HG03103 (cell line): ENCODE results near the gene PRKCA.
"Not testable (repeated sequence)": the region's sequence is repeated elsewhere in the genome, so short reads cannot be mapped to it uniquely, and the experiment has no call there.

Experiments used
- ATAC-seq: cut with Tn5 transposase; IDR thresholded peaks from one replicate; pipeline ENCODE4 v1.9.1; 2021; ENCODE audit warnings: low read depth; ENCODE audit not compliant: unreplicated experiment

The PRKCA gene

DNA sequence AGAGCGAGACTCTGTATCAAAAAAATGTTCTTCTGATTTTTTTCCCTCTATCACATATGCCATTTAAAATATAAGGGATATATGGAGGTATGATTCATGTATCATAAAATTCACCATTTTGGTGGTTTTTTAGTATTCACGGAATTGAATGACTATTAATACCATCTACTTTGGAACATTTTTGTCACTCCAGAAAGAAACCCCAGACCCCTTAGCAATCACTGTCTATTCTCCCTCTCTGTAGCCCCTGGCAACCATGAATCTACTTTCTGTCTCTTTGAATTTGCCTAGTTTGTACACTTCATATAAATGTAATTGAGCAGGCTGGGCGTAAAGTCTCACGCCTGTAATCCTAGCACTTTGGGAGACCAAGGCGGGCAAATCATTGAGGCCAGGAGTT is 75.9 kb downstream of the PRKCA start:
- no peak for ATAC-seq

DNA sequence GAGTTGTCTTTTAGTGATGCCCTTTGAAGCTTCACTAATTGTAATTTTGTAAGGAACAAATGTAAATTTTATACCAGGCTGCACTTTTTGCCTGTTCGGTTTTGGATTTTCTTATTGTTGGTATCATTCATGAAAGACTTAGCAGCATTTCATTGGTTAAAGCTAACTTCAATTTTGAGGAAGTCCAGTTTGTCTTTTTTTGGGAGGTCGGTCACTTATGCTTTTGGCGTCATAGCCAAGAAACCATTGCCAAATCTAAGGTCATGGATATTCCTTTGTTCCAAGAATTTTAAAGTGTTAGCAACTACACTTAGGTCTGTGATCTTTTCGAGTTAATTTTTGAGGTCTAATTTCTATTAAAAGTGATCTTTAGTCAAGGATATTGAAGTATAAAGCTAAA is 77.1 kb downstream of the PRKCA start:
- ATAC-seq: no peak

DNA sequence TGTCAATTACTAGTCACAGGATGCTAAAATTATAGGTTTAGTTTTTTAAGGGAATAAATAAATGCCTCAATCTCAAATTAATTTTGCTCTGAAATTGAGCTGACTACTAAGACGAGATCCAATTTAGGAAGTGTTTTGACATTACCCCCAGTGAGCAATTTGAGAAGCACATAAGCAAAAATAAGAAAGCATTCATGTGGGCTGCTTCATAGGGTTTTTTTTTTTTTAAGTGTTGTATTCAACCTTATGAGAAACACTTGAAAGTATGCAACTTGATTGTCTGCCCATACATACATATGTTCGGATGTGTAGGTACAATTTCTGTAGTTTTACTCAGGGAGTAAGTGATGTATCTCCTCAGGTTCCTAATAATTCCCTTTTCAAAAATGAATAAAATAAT is 77.6 kb downstream of the PRKCA start:
- no peak for ATAC-seq

DNA sequence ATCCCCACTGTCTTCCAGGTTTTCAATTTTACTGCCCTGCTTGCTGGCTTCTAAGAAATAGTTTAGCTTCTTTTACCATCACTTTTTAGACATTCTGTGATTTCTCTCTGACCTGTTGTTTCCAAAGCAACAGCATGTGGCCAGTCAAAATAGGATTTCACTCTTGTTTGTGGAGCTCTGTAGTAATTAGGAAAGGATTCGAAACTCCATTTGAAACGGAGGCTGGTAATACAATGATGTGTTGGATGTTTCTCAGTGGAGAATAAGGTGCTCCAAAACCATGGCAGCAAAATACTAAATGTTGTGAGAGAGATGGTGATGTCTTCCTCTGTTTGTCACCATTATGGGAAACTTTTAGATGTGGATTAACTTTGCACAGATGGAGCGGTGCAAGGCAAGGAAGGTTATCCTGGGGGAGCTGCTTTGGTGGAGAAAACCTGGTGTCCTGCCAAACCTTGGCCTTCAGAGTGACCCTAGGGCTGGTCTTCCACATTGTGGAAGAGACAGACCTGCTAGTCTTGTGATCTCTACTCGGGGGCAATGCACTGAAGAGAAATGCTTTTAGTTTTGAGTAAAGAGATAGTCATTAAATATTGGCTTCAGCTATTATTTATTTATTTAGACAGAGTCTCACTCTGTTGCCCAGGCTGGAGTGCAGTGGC is 79.4 kb downstream of the PRKCA start:
- ATAC-seq: no peak

DNA sequence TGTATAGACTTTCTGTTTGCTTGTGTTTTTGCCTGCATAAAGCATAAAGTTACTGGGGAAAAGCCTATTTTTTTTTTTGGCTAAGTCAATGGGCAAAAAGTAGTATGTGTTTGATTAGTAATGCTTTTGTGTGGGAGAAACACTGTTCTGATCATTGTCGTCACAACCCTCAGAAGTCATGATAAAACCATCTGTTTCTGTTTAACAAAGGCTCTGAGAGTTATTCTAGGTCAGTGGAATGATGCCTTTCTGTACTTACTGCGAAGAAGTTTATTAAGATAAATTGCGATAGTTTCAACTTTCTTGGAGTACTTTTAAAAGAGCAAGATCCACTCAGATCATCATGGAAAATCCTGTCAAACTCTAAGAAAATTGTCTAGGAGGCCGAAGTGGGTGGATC is 80.9 kb downstream of the PRKCA start:
- ATAC-seq: no peak

DNA sequence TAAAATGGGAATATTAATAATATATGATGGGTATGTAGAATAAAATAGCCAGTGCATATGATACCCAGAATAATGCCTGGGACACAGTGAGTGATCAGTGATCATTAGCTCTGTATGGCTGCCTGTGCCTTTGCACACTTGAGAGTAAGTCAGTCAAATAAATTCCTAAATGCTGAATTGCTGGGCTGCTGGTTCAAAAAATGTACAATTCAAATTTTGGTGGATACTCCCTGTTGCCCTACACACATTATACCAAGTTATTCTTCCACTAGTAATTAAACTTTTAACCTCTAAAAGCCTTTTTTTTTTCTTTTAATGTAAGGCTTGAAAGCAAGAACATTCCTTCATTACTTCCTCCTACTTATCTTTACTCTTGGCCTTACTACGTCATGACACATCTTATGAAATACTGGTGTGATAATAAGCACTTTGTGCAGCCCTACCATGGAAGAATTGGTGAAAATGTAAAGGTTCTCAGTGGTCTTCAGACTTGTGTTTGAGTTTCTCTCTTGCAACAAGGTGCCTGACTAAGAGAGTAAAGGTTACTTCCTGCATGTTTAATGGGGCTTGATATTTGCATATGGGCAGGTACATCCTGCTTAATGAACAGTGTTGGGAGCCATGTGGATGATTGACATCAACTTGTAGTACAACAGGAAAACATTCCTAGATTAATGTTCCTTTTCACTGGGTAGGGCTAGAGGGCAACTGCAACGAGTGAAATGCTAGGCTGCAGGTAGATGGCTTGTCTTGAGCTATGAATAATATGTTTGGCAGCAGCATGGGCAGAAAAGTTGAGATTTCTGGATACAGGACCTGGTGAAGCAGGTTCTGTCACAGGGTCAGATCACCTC is 84.3 kb downstream of the PRKCA start:
- no peak for ATAC-seq

DNA sequence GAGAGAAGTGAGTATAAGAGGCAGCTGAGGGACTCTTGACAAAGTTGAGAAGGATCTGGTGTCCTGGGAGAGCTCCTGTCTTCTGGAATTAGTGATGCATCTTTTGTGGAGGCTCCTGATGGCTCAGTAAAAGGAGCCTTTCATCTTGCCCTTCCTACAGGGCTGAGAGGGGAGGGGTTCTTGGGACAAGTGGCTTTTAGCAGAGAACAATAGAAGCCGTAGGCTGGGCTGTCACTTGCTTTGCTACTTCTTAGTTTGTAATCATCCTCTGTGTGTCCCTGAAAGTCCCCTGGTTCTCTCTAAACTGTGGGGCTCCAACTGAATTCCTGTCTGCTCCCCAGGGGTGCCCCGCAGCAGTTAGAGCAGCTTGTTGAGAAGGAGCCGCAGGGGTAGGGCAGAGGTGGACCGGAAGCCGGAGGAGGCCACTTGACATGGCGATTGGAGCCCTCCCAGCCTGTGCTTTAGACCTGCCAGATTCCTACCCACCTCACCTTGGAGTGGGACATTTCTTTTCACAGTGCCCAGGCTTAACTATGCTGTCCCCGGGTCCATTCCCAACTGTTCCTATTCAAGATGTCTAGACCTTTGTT is 85.1 kb downstream of the PRKCA start:
- no peak for ATAC-seq

DNA sequence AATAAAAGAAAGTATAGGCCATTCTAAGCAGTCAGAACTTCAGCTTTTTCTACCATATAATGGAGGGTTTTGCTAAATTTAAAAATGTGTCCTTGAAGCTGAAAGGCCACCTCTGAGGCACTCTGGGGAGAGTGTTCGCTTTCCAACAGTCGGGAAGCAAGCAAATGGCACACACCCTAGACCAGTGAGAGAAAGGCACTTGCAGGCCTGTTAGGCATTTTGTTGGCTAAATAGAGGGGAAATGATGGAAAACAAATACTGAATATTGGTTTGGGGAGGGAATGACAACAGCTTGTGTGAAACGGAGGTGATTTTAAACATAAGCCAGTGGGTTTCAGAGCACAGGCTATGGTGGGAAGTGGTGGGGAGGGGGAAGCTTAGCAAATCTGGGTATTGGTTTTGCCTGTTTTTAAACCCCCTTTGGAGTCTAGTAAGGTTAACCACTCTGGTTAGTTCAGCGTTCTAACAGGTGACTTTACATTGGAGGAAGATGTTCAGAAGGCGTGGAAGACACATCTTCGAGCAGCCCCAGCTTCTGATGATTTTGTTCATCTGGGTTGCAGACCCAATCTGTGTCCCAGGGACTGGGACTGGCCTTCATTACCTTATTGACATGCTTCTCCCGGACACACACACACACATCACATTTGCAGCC is 90.5 kb downstream of the PRKCA start:
- ATAC-seq: no peak

DNA sequence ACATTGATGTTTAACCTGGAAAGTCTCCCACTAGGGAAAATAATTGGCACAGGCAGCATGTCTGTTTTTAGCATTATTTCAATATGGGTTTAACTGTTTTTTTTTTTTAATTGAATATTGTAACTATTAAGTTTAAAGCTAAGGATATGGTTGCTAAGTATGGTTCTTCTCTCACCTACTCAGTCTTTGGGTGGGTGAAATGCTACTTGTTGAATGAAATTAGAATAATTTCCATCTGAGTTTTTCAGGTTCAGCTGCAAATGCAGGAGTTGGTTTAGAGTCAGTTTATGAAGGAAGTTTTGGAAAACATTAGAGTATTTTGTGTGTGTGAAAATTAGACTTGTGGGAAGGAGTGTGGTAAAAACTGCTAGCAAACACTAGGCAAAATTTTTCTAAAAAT is 93.5 kb downstream of the PRKCA start:
- no peak for ATAC-seq

DNA sequence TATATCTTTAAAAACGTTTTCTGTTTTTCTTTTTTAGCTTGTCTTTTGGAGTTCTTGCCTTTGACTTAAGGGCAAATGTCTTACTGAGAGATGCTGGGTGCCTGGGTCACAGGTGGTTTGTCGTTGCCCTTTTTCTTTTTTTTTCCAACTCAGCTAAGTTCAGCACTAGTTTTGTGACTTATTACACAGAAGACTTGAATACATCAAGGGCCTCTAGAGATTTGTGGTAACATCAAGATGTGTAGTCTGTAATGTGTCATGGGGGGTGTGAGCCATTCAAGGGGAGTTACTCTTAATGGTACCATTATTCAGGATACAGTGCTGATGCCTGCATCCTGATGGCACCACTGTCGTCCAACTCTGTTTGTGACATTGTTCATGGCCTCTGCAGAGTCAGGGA is 95.1 kb downstream of the PRKCA start:
- no peak for ATAC-seq

DNA sequence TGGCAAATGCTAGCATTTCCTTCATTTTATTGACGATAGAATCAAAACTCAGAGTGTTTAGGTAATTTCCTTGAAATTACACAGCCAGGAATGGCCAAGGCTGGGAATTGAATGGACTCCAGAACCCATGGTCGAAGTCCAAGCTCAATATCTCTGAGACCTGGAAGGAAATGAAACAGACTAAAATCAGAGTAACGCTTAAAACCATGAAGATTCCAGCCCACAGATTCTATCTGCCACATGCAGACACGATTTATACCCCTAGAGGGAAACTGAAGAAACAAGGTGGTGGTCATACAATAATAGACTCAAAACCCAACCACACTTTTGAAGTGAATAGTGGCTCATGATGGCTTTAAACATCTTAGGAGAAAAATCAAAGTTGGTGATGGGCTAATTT is 95.6 kb downstream of the PRKCA start:
- no peak for ATAC-seq

DNA sequence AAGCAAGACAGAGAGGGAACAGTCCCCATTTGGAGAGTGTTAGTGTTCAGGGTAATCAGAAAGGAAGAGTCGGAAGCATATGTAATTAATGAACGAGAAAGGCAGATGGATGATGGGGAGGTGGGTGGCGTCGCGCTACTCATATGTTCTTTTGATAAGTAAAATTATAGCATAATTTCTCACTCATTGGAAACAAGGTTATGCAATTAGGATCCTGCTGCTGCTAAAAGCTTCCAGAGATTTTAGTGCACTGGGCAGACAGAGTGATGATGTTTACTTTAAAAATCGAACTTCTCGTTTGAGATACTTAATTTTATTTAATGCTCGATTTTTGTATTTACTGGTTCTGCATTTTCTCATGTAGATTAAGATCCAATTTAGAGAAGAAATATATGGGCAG is 96.2 kb downstream of the PRKCA start:
- ATAC-seq: no peak

DNA sequence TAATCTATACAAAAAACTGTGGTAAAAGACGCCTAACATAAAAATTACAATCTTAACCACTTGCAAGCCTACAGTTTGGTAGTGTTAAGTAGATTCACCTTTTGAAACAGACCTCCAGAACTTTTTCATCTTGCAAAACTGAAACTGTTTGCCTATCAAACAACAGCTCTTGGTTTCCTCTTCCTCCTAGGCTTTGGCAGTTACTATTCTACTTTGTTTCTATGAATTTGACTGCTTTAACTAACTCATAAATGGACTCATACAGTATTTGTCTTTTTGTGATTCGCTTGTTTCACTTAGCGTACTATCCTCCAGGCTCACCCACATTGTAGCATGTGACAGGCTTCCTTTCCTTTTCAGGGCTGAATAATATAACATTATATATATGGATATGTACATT is 97.0 kb downstream of the PRKCA start:
- no peak for ATAC-seq

DNA sequence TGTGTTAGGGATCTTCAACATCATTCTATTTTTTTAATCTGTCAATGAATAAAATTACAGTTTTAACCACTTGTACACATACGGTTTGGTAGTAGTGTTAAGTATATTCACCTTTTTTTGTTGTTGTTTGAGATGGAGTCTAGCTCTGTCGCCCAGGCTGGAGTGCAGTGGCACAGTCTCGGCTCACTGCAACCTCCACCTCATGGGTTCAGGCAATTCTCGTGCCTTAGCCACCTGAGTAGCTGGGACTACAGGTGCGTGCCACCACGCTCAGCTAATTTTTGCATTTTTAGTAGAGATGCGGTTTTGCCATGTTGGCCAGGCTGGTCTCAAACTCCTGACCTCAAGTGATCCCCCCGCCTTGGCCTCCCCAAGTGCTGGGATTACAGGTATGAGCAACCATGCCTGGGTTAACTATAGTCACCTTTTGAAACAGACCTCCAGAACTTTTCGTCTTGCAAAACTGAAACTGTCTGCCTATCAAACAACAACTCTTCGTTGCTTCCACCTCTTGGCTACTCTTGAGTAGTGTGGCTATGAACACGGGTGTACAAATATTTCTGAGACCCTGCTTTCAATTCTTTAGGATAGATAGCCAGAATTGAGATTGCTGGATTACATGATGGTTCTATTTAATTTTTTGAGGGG is 97.8 kb downstream of the PRKCA start:
- not testable (repeated sequence) for ATAC-seq

DNA sequence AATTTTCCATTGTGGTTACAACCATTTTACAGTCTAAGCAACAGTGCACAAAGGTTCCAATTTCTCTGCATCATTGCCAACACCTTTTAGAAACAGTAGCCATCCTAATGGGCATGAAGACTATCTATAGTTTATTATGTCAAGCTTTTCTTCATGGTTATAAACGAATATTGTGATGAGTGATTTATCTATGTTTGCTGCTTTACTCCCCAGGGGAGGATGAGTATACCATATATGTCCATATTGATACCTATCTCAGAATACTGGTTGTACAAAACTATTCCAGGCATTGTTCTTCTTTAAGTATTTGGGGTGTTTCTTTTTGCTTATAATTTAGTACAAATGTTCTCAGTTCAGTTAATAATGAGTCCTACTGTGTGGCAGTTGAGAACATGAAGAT is 98.3 kb downstream of the PRKCA start:
- ATAC-seq: no peak

DNA sequence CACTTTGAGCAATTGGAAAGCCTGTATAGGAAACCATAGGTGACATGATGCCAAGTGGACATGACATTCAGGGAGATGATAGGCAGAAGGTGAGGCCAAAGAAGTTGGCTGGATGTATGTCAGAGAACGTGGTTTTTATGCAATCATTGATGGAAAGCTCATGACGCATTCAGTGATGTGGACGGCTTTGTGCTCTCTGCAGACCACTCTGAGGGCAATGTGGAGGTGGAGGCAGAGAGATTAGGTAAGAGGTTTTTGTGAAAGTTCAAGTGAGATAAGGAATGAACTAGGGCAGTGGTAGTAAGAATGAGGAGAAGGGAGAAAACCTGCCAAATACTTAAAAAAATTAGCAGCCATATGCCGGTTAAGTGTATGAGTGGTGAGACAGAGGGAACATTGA is 99.0 kb downstream of the PRKCA start:
- no peak for ATAC-seq

DNA sequence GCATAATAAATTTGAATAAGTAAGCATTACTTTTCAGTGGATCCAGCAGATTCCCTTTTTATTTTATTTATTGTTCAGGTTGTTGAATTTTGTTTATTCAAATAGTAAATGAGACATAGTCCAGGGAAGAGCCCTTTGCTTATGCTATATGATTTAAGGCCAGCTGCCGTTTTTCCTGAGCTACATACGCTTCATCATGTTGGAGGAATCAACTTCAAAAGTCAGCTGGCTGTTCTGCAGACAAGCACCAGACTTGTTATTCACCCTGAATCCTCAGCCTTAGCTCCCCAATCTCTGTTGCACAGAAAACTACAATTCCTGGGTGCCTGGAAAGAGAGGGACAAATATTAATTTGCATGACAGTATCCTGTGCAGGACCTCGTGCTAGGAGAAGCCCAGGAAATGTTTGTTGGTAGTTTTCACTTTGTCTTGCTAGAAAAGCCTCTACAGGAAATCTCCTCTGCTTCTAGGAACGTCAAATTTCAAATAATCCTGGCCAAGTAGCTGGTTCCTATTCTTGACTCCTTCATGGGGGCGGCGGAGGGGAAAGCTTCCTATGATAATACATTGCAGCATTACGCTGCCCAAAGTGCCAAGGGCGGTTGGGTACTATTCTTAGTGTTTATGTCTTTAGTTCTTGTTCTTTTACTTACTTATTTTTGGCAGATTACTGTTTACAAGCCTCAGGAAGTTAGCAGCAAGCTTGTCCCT is 101.6 kb downstream of the PRKCA start:
- no peak for ATAC-seq

DNA sequence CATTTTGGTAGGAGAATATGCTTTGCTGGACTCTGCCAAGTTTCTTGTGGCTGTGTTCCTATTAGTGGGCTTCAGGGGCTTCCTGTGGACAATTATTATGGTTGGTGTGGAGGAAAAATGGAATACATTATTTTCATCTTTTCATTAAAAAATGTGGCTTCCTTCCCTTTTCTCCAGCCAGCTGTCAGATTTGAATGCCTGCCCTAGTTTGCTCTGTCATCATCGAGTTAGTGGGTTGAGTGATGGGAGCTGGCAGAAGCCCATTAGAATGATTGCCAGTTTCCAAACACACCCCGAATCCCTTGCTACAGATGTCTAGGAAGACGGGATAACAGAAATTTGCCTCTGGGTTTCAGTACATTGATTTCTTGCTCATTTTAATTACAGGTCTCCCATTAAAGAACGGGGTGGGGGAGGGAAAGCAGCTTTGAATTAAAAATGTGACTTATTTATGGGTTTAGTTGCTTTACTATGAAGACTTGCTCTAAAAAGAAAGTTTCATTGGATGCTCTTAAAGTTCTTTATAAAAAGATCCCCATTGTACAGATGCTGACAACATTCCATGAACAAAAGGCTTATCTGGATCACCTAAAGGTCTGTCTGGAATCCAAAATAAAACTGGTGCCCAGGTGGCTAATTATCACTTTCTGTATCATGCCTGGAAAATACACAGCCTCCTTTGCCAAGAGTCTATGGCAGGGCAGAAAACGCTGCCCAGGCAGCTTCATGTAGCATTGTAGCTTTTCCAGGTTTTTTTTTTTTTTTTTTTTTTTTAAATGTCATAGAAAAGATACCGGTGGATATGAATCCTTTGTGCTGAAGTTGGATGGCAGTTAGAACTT is 103.6 kb downstream of the PRKCA start:
- ATAC-seq: no peak
